Stimulated activated CD8-positive, alpha-beta memory T cell treated with anti-CD3 and anti-CD28 coated beads, Interleukin-12 subunit alpha, Interleukin-12 subunit beta, amount 100 ng/mL, for 24 hours (primary cell): Measurements from ENCODE around the gene OPRL1.

Source experiments
- DNase-seq: peaks from one replicate; pipeline ENCODE4 v3.0.0-alpha.2; 2020; ENCODE audit errors: extremely low read depth

The OPRL1 gene

DNA sequence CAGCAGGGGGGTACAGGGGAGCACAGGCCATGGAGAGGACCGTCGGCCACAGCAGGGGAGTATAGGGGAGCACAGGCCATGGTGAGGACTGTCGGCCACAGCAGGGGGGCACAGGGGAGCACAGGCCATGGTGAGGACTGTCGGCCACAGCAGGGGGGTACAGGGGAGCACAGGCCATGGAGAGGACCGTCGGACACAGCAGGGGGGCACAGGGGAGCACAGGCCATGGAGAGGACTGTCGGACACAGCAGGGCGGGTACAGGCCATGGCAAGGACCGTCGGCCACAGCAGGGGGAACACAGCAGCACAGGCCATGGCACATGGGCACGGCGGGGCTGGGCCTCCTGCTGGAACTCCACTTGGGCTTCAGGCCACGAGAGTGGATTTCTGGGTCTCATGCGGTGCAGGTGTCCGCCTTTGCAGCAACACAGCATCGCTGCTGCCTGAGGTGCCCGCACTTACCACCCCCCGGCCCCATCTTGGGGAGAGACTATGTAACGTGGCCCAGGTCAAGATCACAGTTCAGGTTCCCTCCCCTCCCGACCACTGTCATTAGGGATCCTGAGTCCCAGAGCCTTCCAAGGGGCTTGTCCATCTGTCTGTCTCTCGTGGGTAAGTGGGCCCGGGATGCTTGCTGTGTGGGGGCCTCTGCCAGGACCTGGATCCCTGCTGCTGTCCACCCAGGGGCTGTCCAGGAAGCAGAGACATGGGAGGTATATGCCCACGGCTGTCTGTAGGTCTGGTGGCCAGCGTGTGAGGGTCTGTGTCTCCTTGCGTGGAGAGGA, 25.0 kb downstream of the OPRL1 start:
- no peak for DNase-seq

- DNase-seq, result no peak
Measured at GRCh38 chr20:64105846-64106434, 26.1 kb downstream of the OPRL1 start.

DNA sequence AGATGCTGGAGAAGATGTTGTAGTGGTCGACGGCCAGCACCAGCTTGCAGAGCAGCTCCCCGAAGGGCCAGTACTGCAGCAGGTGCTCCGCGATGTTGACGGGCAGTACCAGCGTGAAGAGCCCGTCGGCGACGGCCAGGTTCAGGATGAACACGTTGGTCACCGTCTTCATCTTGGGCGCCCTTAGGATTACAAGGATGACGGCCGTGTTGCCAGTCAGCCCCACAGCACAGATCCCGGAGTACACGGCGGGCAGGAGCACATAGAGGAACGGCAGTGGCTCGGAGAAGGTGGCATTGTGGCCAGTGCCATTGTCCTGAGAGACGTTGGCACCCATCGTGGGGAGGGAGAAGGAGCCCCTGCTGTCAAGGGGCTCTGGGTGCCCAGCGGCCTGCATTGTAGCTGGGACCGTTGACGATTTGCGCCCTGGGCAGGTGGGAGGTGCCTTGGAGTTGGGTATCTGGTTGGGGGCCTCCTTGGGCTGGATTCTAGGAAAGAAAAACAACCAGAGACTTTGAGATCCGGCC, 26.6 kb downstream of the OPRL1 start:
- DNase-seq, result no peak

DNA sequence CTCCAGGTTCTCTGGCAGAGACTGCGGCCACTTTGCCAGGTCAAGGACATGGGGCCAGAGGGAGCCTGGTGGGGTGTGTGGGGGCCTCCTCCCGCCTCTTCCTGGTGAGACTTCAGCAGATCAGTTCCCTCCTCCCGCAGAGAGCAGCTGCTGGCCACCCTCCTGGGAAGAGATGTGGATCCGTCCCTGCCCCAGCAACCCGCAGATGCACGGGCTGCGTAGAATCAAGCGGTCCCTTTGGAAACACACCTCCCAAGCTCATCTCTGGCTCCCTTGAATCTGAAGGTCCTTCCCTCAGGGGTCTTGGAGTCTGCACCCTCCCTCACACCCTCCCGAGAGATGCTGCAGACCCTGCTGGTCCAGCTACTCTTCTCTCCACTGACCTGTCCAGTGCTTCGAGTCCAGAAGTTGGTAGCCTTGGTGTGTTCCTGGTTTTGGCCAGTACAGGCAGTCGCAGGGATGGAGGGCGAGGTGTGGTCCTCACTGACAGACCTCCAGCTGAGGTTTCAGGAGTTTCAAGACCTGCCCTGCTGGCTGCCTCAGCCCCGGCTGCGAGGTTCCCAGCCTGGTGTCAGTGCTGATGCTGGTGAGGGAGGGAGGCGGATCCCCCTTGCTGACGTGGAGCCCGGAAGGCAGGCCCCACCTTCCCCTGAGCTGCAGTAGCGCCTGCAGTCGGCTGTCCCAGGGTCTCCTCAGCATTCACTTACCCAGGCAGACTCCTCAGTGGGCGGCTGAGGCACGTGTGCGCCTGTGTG, 27.3 kb downstream of the OPRL1 start, which contains the start of gene NPBWR2:
Gene NPBWR2 (minus strand): TSS at position 585 of the 755 bp plus-strand sequence. CDS start 734 bp downstream, outside the sequence.
- no peak for DNase-seq

DNA sequence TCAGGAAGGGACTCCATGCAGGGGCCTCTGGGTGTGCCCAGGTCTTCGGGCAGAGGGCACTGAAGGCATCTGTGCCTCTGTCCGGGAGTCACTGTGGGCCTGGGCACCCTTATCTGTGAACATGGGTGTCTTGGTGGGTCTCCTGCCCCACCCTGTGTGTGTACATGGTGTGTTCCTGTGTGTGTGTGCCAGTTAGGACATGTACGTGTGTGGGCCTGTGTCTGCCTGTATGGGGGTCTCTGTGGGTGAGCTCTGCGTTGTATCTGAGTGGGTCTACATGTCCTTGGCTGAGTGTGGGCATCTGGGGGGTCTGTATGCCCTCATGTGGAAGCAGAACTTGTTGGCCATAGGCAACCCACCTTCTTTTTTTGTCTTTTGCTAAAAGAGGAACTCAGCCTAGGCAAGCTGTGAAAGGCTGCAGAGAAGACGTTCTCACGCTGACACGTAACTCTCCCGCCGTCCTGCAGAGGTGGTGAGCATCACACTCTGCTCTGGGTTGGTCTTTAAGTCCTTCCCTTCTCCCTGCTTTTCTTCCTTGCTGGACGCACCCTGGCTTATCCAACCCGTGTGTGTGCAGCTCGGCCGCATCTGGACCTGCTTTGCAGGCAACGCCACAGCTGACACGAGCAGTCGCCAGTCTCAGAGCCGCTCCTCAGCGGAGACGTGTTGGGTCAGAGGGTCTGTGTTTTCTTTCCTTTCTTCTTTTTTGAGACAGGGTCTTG, 28.0 kb downstream of the OPRL1 start:
- no peak for DNase-seq

- no peak for DNase-seq
Measured at GRCh38 chr20:64108731-64109681, 29.1 kb downstream of the OPRL1 start.

- no peak for DNase-seq
Measured at GRCh38 chr20:64109831-64110391, 30.0 kb downstream of the OPRL1 start.

DNA sequence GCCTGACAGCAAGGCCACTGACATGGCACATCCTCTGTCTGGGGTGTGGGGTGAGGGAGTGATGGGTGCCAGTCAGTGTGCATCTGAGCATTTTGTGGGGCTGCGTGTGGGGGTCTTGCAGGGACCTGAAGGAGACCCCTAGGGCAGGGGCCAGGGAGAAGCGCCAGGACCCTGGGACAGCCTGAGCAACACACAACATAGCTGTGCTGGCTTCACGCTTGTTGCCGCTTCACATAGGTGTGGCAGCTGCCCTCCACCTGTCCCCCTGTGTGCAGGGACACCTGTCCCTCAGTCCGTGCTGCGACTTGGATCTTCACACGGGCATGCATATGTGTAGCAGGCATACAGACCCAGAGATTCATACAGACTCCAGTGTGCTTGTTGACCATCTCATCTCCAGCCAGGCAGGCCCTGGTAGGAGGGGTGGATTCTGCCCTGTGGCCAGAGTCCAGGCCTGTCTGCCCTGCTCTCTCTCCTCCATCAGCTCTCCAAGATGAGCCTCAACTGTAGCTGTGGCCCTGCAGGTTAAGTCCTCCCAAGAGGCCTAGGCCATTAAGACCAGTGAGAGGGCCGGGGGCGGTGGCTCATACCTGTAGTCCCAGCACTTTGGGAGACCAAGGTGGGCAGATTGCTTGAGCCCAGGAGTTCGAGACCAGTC, 30.7 kb downstream of the OPRL1 start:
- DNase-seq, result no peak

- DNase-seq, result no peak
Measured at GRCh38 chr20:64111841-64112641, 32.2 kb downstream of the OPRL1 start.

- no peak for DNase-seq
Measured at GRCh38 chr20:64112691-64113443, 33.0 kb downstream of the OPRL1 start.

DNA sequence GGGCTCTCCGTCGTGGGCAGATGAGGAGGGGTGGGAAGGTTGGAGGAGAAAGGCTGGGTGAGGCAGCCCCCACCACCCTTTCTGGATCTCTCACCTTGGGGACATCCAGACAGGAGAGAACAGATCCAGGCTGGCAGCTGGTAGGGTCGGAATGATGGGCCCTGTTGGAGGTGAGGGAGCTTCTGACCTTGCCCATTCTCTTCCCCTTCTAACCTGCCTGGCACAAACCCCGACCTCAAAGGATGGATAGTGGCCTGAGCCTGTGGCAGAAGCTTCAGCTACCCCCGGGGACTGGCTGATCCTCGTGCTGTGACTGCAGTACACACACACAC, 33.5 kb downstream of the OPRL1 start:
- DNase-seq, result no peak

GRCh38 chr20:64113796-64114355, 34.0 kb downstream of the OPRL1 start:
- DNase-seq, result no peak

GRCh38 chr20:64114356-64114971, 34.6 kb downstream of the OPRL1 start:
- DNase-seq, result no peak

- no peak for DNase-seq
Measured at GRCh38 chr20:64115171-64115911, 35.5 kb downstream of the OPRL1 start.

DNA sequence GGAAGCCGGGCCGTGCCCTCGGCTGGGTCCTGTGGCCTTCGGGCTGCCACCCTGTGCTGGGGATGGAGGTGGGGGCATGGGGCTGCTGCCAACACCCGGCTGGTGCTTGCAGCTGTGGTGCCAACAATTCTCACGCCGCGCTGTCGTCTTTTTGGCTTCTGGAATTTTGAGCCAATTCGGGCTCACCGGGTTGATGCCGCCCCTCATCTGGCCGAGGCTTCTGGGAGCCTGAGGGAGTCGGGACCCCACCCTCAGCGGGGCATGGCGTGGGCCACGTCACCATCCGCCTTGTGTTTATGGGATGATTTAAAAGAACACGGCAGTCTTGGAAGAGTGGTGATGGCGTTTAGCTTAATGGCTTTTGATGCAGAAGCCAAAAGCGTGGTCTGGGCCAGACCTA, 36.1 kb downstream of the OPRL1 start:
- no peak for DNase-seq

- no peak for DNase-seq
Measured at GRCh38 chr20:64116541-64117431, 36.9 kb downstream of the OPRL1 start.
